NOMO-1 treated with dmso at 0.1 percent for 144 hours (cell line): ENCODE measurements around the gene SCN4A.
"Not testable (repeated sequence)": the region's sequence is repeated elsewhere in the genome, so short reads cannot be mapped to it uniquely, and the experiment has no call there.

Experiments used
- DNase-seq: peaks from one replicate; lab custom pipeline; 2025; ENCODE audit not compliant: unreplicated experiment; lab: John Stamatoyannopoulos, UW

SCN4A gene

DNA sequence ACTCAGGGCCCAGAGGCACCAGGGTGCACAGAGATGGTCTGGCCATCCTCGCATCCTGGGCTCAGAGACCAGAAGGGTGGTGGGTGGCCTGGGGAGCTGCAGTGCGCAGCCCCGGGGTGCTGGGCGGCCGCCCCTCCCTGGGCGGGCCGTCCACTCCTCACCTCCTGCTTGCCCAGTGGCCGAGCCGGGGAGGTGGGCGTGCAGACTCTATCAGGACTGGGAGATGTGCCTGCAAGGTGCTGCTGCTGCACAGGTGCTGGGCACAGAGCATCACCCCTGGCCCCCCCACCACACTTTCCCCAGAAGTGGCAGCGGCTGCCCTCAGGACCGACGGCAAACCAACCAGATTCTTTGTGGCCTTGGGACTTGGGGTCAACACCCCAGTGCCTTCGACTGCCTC, at the start of gene SCN4A:
SCN4A (minus strand) TSS at position 123 of the 400 bp plus-strand sequence; CDS start at position 46, 77 bp downstream.
- DNase-seq = no peak

DNA sequence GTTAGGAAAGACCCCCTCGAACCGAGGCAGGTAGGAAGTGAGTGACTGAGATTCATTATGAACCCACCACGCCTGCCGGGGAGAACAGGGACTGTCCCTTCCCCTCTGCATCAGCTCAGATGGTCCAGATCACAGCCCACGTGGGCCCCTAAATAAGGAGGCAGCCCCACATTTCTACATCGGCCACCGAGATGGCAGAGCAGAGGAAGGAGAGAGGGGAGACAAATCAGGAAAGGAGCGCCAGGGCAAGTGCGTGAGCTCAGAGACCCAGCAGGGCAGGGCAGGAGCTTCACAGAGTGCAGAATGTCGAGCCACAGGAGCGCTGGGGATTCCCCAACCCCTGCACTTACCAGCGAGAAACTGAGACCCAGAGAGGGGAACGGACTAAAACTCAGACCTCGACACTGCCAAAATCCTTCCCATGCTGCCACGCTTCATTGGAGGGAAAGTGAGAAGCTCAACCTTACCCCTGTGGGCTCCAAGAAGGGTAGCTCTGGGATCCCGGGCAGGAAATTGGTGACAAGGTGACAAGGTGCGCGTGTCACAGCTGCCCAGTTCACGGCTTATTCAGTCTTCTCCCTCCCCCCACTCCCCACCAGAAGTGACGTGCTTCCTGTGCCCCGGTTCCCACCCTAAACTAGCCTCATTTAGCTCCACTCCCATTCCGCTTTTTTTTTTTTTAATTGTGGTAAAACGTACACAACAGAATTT, 47.5 kb upstream of the SCN4A start, which contains the start of gene ICAM2:
ICAM2 (minus strand) TSS at position 578 of the 711 bp plus-strand sequence. CDS start 13,942 bp downstream, outside the sequence.
- peak; percentile 79 for DNase-seq

DNA sequence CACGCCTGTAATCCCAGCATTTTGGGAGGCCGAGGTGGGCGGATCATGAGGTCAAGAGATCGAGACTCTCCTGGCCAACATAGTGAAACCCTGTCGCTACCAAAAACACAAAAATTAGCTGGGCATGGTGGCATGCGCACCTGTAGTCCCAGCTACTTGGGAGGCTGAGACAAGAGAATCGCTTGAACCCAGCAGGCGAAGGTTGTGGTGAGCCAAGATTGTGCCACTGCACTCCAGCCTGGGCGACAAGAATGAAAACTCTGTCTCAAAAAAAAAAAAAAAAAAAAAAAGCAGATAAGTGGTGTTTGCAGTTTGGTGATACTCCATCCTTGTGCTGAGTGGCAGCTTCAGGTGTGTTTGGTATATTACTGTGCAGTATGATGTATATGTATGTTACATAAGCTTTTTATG, 46.8 kb upstream of the SCN4A start:
- not testable (repeated sequence) for DNase-seq

DNA sequence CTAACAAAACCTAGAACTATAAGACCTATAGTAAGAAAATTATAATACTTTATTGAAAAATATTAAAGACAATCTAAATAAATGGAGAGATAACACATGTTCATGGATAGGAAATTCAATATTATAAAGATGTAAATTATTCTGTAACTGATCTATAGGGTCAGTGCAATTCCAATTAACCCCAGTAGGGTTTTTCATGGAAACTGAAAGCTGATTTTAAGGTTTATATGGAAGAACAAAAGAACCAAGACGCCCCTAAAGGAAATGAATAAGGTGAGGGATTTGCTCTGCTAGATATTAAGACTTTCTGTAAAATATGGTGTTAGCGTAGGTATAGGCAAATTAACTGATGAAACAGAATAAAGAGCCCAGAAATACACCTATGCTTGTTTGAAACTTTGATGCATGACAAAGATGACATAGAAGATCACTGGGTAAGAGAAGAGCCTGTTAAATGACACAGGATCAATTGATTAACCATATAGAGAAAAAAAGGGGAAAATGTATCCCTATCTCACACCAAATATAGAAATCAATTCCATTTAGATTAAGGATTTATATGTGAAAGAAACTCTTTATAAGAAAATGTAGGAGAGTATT, 44.8 kb upstream of the SCN4A start:
- no peak for DNase-seq

DNA sequence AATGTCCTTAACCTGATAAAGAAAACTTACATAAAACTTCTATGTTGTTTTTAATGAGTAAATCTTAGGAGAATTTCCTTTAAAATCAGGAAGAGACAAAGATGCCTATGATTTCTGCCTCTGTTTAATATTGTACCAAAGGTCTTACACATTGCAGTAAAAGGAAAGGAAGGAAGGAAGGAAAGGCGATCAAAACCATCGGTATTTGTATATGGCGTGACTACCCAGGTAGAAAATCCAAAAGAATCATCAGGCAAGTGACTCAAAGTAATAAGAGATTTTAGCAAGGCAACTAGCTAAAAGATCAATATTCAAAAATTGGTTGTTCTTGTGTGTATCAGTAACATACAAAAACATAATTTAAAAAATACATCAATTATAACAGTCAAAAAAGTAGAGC, 44.3 kb upstream of the SCN4A start:
- DNase-seq = no peak

DNA sequence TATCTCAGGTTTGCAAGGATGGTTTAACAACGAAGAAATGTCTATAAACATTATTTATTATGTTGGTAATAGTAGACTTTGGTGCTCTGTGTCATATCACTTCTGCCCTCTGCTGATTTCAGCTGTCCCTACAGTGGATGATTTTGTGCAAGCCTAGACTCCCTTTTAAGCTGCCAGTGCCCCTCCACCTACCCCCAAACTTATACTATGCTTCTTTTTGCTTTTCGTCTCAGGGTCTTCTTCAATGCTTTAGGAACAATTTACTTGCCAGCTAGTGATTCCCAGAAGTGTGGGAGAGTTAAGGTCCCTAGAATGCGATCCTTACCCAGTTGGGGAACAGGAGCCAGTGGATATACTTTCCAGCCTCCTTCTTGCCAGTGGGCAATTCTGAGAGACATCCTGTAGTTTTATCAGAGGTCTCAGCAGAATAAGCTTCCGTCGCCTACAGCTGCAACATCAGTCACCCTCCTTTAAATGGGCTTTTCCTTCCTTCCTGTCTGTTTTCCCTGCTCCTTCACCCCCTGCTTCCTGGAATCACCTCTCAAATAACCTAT, 43.6 kb upstream of the SCN4A start:
- DNase-seq = no peak

DNA sequence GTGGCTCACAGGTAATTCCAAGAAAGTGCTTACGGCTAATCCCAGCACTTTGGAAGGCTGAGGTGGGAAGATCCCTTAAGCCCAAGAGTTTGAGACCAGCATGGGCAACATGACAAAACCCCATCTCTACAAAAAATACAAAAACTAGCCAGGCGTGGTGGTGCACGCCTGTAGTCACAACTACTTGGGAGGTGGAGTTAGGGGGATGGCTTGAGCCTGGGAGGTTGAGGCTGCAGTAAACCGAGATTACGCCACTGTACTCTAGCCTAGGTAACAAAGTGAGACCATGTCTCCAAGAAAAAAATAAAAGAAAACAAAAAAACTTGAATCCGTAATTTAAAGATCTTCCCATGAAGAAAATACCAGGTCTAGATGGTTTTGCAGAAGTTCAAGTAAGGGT, 42.7 kb upstream of the SCN4A start:
- DNase-seq = no peak

DNA sequence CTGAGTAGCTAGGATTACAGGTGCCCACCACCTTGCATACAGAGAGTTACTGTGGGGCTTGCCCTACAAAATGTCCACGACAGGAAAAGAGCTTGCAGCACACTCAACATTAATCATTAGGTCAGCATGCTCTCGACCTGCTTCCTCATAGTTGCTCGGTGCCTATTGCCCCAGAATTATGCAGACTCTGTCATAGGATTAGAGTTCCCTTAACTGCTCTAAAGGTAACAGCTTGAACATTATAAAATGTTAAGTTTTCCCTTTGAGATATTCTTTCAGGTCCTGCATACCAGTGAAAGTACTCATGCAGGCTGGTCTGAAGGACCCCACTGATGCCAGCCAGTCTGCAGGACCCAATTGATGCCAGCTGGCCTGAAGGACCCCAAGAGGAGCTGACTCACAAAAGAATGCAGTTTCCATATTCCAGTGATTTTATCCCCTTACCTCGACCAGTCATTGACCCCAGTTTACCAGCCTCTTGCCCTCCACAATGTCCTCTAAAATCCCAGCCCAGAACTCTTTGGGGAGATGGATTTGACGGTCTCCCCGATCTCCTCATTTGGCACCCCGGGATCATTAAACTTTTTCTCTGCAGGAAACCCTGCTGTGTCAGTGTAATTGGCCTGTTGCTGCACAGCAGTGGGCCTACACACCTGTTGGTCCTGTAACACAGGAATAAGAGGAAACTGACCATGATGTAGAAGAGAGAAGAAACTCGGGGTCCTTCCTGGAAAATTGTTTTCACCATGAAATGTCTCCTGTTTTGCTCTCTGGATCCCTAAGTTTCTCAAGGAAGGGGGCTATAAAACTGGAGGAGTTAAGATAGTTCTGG, 37.1 kb upstream of the SCN4A start:
- peak; percentile 34 for DNase-seq

DNA sequence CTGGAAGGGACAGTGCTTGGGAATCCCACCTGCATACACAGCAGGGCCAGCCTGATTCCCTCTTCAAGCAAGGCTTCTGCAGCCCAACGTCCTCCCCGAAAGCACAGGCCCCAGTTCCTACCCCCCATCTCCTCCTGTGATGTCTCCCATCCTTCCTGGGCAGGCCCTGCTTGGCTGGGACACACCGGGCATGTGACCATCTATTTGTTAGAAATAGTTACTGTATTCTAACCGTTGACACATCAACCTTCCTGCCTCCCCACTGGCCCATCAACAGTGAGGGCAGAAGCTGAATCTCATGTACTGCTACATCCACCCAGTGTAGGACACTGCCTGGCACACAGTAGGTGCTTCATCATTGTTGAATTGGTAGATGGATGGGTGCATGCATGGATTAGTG, 36.1 kb upstream of the SCN4A start:
- DNase-seq = no peak

DNA sequence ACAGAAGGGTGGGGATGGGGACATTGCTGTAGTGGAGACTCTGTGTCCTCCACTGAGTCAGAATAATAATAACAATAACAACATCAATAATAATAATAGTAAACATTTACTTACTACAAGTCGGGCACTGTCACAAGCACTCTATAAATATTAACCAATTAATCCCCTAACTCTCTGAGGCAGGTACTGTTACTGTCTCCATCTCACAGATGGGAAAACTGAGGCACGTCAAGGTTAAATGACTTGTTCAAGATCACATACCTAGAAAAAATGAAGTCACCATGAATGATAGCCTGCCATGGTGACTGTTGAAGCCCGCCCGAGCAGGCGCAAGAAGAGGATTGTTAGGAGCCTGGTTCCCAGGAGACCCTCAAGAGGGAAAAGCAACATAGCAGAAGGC, 35.6 kb upstream of the SCN4A start:
- DNase-seq = no peak

DNA sequence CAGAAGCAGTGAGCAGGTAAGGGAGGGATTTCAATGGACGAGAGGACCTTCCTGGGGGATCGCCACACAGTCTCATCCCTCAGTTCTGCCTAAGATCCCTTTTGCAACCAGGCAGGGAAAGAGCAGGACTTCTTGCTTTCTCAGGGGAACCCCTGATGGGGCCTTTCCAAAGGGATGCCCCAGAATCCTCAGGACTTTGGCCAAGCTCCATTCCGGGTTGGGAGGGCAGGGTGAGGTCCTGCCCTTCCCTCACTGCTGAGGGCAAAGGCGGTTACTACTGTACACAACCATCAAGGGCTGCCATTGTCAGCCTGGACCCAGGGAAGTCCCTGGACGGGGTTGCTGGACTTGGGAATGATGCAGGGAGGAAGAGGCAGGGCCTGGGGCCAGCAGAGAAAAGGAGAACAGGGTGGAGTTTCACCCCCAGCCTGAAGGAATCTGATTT, 35.1 kb upstream of the SCN4A start:
- no peak for DNase-seq

DNA sequence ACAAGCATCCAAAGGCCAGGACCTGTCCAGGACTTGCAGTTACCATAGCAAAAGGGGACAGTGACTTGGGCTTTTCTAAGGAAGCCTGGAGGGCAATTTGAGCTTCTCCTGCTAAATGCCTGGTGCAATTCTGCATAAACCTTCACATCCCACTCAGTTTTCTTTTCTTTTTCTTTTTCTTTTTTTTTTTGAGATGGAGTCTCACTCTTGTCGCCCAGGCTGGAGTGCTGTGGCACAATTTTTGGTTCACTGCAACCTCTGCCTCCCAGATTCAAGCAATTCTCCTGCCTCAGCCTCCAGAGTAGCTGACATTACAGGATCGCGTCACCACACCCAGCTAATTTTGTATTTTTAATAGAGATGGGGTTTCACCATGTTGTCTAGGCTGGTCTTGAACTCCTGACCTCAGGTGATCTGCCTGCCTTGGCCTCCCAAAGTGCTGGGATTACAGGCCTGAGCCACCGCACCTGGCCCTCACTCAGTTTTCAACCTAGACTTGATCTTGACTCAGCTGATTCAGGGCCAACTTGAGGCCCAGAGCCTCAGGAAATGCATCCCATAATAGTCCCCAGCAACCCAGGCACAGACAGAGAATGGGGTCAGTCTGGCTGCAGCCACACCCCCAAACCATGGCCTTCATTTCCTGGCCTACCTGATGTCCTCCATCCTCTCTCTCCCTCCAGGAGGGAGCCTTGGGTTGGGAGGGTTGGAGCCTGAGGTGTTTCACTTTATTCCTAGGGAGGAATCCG, 34.5 kb upstream of the SCN4A start:
- DNase-seq = not testable (repeated sequence)

DNA sequence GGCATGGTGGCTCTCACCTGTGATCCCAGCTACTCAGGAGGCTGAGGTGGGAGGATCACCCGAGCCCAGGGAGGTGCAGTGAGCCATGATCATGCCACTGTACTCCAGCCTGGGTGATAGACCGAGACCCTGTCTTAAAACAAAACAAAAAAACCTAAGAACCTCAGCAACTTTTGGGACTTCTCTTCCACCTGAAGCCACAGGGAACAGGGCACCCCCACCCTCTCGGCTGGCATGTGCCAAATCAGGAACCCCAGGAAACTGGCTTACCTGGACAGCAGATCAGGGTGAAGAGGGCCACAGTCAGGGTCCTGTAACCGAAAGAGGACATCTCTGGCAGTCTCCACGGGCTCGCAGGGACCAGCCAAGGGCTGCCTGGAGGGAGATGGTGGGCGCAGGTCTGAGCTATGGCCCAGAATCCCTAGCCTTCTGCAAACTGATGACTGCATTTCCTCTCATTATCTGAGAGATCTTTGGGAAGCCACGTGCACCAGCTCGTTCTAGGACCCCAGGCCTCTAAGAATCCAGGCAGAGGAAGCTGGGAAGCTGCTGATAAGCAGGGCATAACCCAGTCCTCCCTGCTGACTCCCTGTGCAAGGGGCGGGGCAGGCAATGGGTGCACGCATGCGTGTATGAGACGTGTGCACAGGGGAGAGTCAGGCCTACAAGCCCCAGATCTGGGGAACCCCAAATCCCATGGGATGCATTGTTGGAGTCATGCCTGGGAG, 33.8 kb upstream of the SCN4A start:
- no peak for DNase-seq

DNA sequence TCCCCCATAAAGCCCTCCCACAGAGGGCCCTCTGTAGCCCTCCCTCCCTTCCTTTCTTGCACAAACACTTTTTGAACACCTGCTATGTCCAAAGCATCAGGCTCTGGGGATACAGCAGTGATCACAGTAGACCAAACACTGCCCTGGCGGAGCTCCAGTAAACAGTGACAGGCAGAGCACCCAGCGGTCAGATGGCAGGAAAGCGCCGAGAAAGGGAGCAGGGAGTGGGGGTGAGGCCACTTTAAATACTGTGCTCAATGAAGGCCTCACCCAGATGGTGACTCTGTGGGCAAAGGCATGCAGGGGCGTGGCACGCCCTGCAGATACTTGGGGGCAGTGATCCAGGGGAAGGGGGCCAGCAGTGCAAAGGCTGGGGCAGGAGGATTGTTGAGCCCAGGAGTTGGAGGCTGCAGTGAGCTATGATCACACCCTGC, 33.0 kb upstream of the SCN4A start:
- DNase-seq = no peak

DNA sequence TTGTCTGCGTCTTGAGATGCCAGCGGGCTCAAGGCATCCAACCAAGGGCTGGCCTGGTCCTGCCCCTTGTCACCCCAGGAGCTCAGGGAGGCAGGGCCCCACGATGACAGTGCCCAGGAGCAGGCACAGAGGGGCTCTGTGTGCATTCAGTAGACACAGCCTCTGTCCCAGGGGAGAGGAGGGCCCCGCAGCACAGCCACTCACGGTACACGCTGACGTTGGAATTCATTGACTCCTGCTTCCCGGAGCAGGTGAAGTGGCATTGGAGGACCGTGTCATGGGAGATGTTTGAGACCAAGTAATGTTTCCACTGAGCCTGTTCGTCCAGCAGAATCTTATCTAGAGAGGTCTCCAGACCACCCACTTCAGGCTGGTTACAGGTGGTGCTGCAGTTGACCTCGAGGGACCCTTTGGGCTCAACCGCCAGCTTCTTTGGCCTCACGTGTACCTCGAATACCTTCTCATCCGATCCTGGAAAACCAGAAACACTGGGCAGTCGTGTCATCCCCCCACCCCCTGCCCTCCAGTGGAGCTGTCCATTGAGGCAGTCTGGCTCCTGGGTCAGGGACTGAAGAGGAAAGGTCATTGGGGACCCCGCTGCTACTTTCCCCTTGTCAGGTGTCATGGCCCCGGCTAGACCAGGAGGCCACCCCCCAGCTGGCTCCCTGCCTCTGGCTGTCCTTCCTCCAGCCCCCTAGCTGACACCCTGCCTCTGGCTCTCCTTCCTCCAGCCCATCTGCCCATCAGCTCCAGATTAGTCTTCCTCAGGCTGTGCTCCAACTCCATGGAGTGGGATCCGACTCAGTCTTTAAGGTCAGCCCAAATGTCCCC, 32.4 kb upstream of the SCN4A start:
- DNase-seq = no peak

DNA sequence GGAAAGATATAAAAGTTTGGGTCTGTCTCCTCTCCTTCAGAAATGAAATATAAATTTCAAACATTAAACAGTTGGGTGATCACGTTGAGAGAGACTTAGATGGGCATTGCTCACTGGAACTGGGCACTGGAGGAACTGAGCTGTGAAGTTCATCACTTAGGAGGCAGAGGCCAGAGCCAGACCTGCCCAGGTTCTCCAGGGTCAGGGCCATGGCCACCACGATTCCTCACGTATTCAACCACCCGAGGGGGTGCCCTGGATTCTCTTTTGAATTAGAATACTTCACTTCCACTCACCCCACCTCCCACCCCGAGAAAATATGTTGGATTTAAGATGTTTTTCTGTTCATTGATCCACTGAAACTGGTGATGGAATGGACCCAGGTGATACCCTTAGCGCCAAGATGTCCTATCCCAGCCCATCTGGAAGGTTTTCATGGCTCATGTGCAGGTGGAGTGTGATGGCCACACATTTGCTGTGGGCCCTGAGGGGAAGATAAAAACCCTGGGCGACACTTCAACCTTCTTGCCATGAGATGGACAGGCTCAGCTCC, 31.6 kb upstream of the SCN4A start:
- no peak for DNase-seq

DNA sequence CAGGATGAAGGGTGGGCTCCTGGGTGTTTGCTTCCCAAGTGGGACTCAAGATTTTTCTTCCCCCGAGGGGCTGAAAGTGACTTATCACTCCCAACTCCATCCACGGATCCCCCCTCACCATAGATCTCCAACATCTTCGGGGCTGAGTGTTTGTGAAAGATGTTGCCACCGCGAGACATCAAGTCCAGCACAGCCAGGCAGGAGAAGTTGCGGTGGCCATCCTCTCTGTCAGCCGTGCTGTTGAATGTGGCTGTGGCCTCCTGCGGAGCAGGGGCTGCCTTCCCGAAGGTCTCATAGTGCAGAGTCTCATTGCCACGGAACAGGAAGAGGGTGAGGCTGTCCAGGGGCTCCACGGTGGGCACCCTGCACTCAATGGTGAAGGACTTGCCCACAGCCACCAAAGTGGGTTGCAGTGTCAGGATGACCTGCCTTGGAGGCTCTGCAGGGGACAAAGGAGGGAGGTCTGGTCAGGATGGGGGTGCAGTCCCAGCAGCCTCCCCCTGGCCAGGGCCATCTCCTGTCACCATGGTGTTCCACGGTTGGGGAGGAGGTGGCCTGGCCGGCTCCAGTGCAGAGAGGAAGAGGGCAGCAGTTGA, 30.9 kb upstream of the SCN4A start:
- DNase-seq = no peak
